Heart right ventricle (tissue), 16 donors: ENCODE data around the gene IL27RA. TPM values are rescaled to one million over a fixed set of nuclear protein-coding genes. Genes with fewer than 3 reads are reported as not detected.

Experiments
- ATAC-seq, 8 donors: fragments of 200-7000 bp; cut with Tn5 transposase; one replicate each; pipeline ENCODE4 v1.9.1; 2020; ENCODE audit warnings: mild to moderate bottlenecking in 8 of 8, moderate library complexity in 8 of 8, moderate number of reproducible peaks in 1 of 8
- DNase-seq, 2 donors: peaks; one replicate each; pipeline ENCODE4 v3.0.0-alpha.2; 2020
- H3K27ac ChIP-seq, 10 donors: fragments of 200-600 bp; sonication (generic) in 2 of 10; one replicate each; pipeline versions ENCODE4 v1.5.0 to v1.8.0; 2020 to 2022; ENCODE audit warnings: mild to moderate bottlenecking in 3 of 10
- H3K27me3 ChIP-seq, 7 donors: fragments of 200-600 bp; one replicate each; pipeline ENCODE4 v1.8.0; 2021 to 2022; ENCODE audit warnings: mild to moderate bottlenecking in 2 of 7
- H3K36me3 ChIP-seq, 9 donors: fragments of 200-600 bp; sonication (generic) in 1 of 9; one replicate each; pipeline versions ENCODE4 v1.5.0 to v1.8.0; 2020 to 2022; ENCODE audit warnings: mild to moderate bottlenecking in 2 of 9
- H3K4me1 ChIP-seq, 9 donors: fragments of 200-600 bp; sonication (generic) in 1 of 9; one replicate each; pipeline versions ENCODE4 v1.5.0 to v1.8.0; 2020 to 2022; ENCODE audit warnings: mild to moderate bottlenecking in 4 of 9
- H3K4me3 ChIP-seq, 10 donors: fragments of 200-600 bp; sonication (generic) in 2 of 10; one replicate each; pipeline versions ENCODE4 v1.5.0 to v1.8.0; 2020 to 2022; ENCODE audit warnings: mild to moderate bottlenecking in 7 of 10, moderate library complexity in 2 of 10
- H3K9me3 ChIP-seq, 11 donors: fragments of 200-600 bp in 10 of 11; sonication (generic) in 2 of 11; one replicate each; pipeline versions ENCODE4 v1.5.0 to v1.8.0; 2013 to 2022; ENCODE audit warnings: mild to moderate bottlenecking in 2 of 11, control low read depth in 1 of 11, moderate library complexity in 1 of 11
- CTCF ChIP-seq, 9 donors: fragments of 200-600 bp; sonication (generic) in 2 of 9; IDR thresholded peaks; one replicate each; pipeline versions ENCODE4 v1.5.0 to v1.8.0; 2021 to 2022; ENCODE audit warnings: antibody characterized with exemption in 9 of 9, mild to moderate bottlenecking in 5 of 9, moderate library complexity in 1 of 9
- WGBS, 2 donors: extraction: QIAGEN DNeasy Blood & Tissue Kit; methylation state at CpG; one replicate each; pipeline ENCODE4 v1.1.7; 2013; ENCODE audit warnings: inconsistent platforms in 1 of 2; 5-methylcytosine and 5-hydroxymethylcytosine counted together
- intact Hi-C, 10 donors: fragments of 100-400 bp; cut with DNase I; formaldehyde crosslinking; loops; one replicate each; pipeline versions ENCODE4 v1.11.1 to v1.14.2; 2022
- polyA plus RNA-seq, 2 donors: library from polyadenylated mRNA; stranded (reverse); fragments of 200-250 nt; gene quantifications; one replicate each; pipeline ENCODE4 v1.2.3, GENCODE V29; 2013
- total RNA-seq, 10 donors: library from RNA; stranded (reverse); fragmentation: NEBNext Ultra II Directional in 3 of 10; extraction: Animal tissue kit (Norgen Biotek cat#: 25700) in 3 of 10; gene quantifications; one replicate each; pipeline versions ENCODE4 v1.2.1 to v1.2.4, GENCODE V29; 2021 to 2023
- donor health status: Arrhythmogenic right ventricular cardiomyopathy.
- donor health status: ischemic (EF 13 %, LVEDD 7.1; RV severe dilation, severe dysfunction).
- donor health status: healthy with polysubstance abuse.
- donor health status: DM: no; HTN: yes; CAD: no.
- donor health status: DM: no; HTN: no; CAD: no.
- donor health status: ischemic (EF 25% LVEDD 6.9; RV normal size, moderate dysfunction).
- donor health status: ischemic (EF 25% LVEDD 5.7; RV mildly dilated, moderate dysfunction).
- donor health status: healthy.
- donor health status: DM: yes; HTN: yes; CAD: no.
- donor health status: Ischemic cardiomyopathy.
- donor health status: ischemic (EF 35%, LVEDD 5.7; RV mildly dilated, moderate dysfunction).
- donor health status: nonischemic (EF 11% LVEDD 7.7; RV severe dilation, severe dysfunction).
- donor health status: DM: yes; HTN: yes; CAD: no.
- donor health status: PGD.
- donor health status: ischemic (EF 29% LVEDD 5.4; RV normal size, mild dysfunction).
- donor health status: nonischemic (EF 23%, LVEDD 6.1; RV moderate dilation, normal function).

IL27RA gene
- total and polyA plus RNA-seq, 12 donors: 2.4 to 7.6 (median 4.1) TPM

- Histone ChIP-seq H3K36me3 (no peaks in the 10 kb centered on the region), H3K4me1 (peaks cover 0 to 17% (median 5%) of the 10 kb centered on the region in 9 donors), H3K27ac (no peak overlapping the region), H3K27me3 (peaks cover 0 to 58% (median 36%) of the 10 kb centered on the region in 7 donors), H3K9me3 (peaks cover 0 to 3% (median 0%) of the 10 kb centered on the region in 11 donors), H3K4me3 (peak overlapping the region in 1 of 10 donors; percentile 40)
- no peak for TF ChIP-seq CTCF (IDR thresholded peaks at IDR 0.05)
- no peak for DNase-seq
- ATAC-seq: no peak
- intact Hi-C loops: no loop called here
- WGBS, 2 donors: 24 to 25% methylated on average over 17 of the region's 17 CpGs
These were observed 26.9 kb downstream of the IL27RA start for GRCh38 chr19:14058182-14059092.

GRCh38 chr19:14059093-14059480, 27.5 kb downstream of the IL27RA start:
- Histone ChIP-seq H3K27me3 (peaks cover 0 to 58% (median 36%) of the 10 kb centered on the region in 7 donors), H3K4me3 (no peak overlapping the region), H3K4me1 (peaks cover 0 to 17% (median 5%) of the 10 kb centered on the region in 9 donors), H3K27ac (no peak overlapping the region), H3K9me3 (no peaks in the 10 kb centered on the region), H3K36me3 (no peaks in the 10 kb centered on the region)
- ATAC-seq (peak in 1 of 8 donors; percentile 26), DNase-seq (no peak)
- WGBS, 2 donors: 19 to 23% methylated on average over 15 of the region's 15 CpGs
- peak; percentile 34 to 73 (median 62) for TF ChIP-seq CTCF (IDR thresholded peaks at IDR 0.05)
- intact Hi-C loops: no loop called here

- DNase-seq (no peak), ATAC-seq (no peak)
- no peak overlapping the region for H3K27ac ChIP-seq
- peaks cover 0 to 58% (median 36%) of the 10 kb centered on the region in 7 donors for H3K27me3 ChIP-seq
- H3K36me3 ChIP-seq: no peaks in the 10 kb centered on the region
- no peak overlapping the region for H3K4me3 ChIP-seq
- no peak for TF ChIP-seq CTCF (IDR thresholded peaks at IDR 0.05)
- intact Hi-C loops: no loop called here
- H3K4me1 ChIP-seq: peaks cover 0 to 17% (median 5%) of the 10 kb centered on the region in 9 donors
- H3K9me3 ChIP-seq: no peaks in the 10 kb centered on the region
- 50 to 51% methylated on average over 8 of the region's 8 CpGs for WGBS, 2 donors
These were observed 28.1 kb downstream of the IL27RA start for GRCh38 chr19:14059652-14060155.

GRCh38 chr19:14061081-14061749, 29.7 kb downstream of the IL27RA start:
- Histone ChIP-seq H3K27me3 (peaks cover 0 to 58% (median 36%) of the 10 kb centered on the region in 7 donors), H3K4me1 (peaks cover 0 to 17% (median 5%) of the 10 kb centered on the region in 9 donors), H3K4me3 (no peak overlapping the region), H3K9me3 (no peaks in the 10 kb centered on the region), H3K36me3 (no peaks in the 10 kb centered on the region), H3K27ac (no peak overlapping the region)
- DNase-seq: no peak
- ATAC-seq: peak in 2 of 8 donors; percentile 23 to 25
- WGBS, 2 donors: 46 to 51% methylated on average over 9 of the region's 9 CpGs
- no peak for TF ChIP-seq CTCF (IDR thresholded peaks at IDR 0.05)
- intact Hi-C loops: no loop called here
